IMR-90 (cell line): ENCODE measurements around the gene RAB27A. TPM values are rescaled to one million over a fixed set of nuclear protein-coding genes. Genes with fewer than 3 reads are reported as not detected.

Experiments used
- ATAC-seq: fragments of 200-7000 bp; cut with Tn5 transposase; 2 replicates; pipeline ENCODE4 v1.9.1; 2020; ENCODE audit warnings: low read depth, mild to moderate bottlenecking, moderate library complexity
- BruUV-seq: library from RNA; stranded (reverse); fragments of 400-500 nt; replicated peaks from 2 replicates; lab custom pipeline; 2021; lab: Mats Ljungman, UMichigan
- CTCF ChIA-PET: fragments of 300-600 bp; formaldehyde crosslinking; extraction: SDS; loops from one replicate; lab custom pipeline; 2021; ENCODE audit warnings: antibody characterized with exemption; lab: Yijun Ruan, JAX
- POLR2A ChIA-PET: fragments of 300-600 bp; sonication (Branson Sonifier 250); formaldehyde crosslinking; loops from one replicate; lab custom pipeline; 2022; ENCODE audit warnings: antibody characterized with exemption; ENCODE audit not compliant: unreplicated experiment; lab: Charles Lee
- DNase-seq: peaks from one replicate; pipeline ENCODE4 v3.0.0; 2013
- H2AFZ ChIP-seq: replicated peaks from 2 replicates; pipeline ENCODE3; 2013; ENCODE audit warnings: low read length, mild to moderate bottlenecking; ENCODE audit not compliant: poor library complexity
- H2AK5ac ChIP-seq: 2 replicates; pipeline ENCODE4 v1.6.1; 2013; ENCODE audit warnings: low read depth, low read length, inconsistent platforms
- H2AK9ac ChIP-seq: replicated peaks from 2 replicates; pipeline ENCODE3; 2013; ENCODE audit warnings: mild to moderate bottlenecking, low read depth, low read length, moderate library complexity; ENCODE audit not compliant: poor library complexity
- H2BK120ac ChIP-seq: 2 replicates; pipeline ENCODE4 v1.6.1; 2013; ENCODE audit warnings: low read depth, low read length, inconsistent platforms
- H2BK15ac ChIP-seq: 3 replicates; pipeline ENCODE4 v1.6.1; 2013; ENCODE audit warnings: low read depth, low read length, inconsistent platforms
- H2BK20ac ChIP-seq: 2 replicates; pipeline ENCODE4 v1.6.1; 2013; ENCODE audit warnings: low read depth, mild to moderate bottlenecking, inconsistent platforms, low read length, moderate library complexity
- H2BK5ac ChIP-seq: 2 replicates; pipeline ENCODE4 v1.6.1; 2013; ENCODE audit warnings: mild to moderate bottlenecking, low read depth, low read length, inconsistent platforms; ENCODE audit not compliant: poor library complexity, severe bottlenecking
- H3K14ac ChIP-seq: replicated peaks from 2 replicates; pipeline ENCODE4 v1.6.1; 2013; ENCODE audit warnings: low read depth, low read length, inconsistent platforms
- H3K18ac ChIP-seq: 2 replicates; pipeline ENCODE4 v1.6.1; 2013; ENCODE audit warnings: low read depth, low read length, control low read depth
- H3K23ac ChIP-seq: 2 replicates; pipeline ENCODE4 v1.6.1; 2013; ENCODE audit warnings: low read depth, low read length, inconsistent platforms
- H3K27ac ChIP-seq: 2 replicates; pipeline ENCODE4 v1.5.1; 2013; ENCODE audit warnings: mild to moderate bottlenecking, control low read depth, low read length; ENCODE audit not compliant: insufficient read depth
- H3K27me3 ChIP-seq: 2 replicates; pipeline ENCODE4 v1.6.1; 2013; ENCODE audit warnings: low read length; ENCODE audit not compliant: control insufficient read depth, insufficient read depth
- H3K36me3 ChIP-seq: 2 replicates; pipeline ENCODE4 v1.6.1; 2013; ENCODE audit warnings: low read length, mixed read lengths; ENCODE audit not compliant: control insufficient read depth, insufficient read depth
- H3K4ac ChIP-seq: 2 replicates; pipeline ENCODE4 v1.6.1; 2013; ENCODE audit warnings: low read depth, low read length, inconsistent platforms
- H3K4me1 ChIP-seq: 2 replicates; pipeline ENCODE4 v1.6.1; 2013; ENCODE audit warnings: low read length, mixed read lengths; ENCODE audit not compliant: control insufficient read depth, insufficient read depth
- H3K4me2 ChIP-seq: 2 replicates; pipeline ENCODE4 v1.6.1; 2013; ENCODE audit warnings: low read depth, mild to moderate bottlenecking, control low read depth, low read length, moderate library complexity
- H3K4me3 ChIP-seq: 2 replicates; pipeline ENCODE4 v1.5.1; 2013; ENCODE audit warnings: low read depth, mild to moderate bottlenecking, control low read depth, low read length, moderate library complexity; ENCODE audit not compliant: insufficient read depth
- H3K56ac ChIP-seq: 2 replicates; pipeline ENCODE4 v1.6.1; 2013; ENCODE audit warnings: low read length, inconsistent platforms; ENCODE audit not compliant: insufficient read depth; ENCODE audit errors: extremely low read depth
- H3K79me1 ChIP-seq, 2 experiments: 2 replicates each; pipeline ENCODE4 v1.6.1; 2013; ENCODE audit warnings: low read length in 2 of 2, inconsistent platforms in 1 of 2, low read depth in 1 of 2
- H3K9ac ChIP-seq: 2 replicates; pipeline ENCODE4 v1.6.1; 2013; ENCODE audit warnings: low read depth, low read length, control low read depth
- H3K9me1 ChIP-seq: 2 replicates; pipeline ENCODE4 v1.6.1; 2013; ENCODE audit warnings: low read length, inconsistent platforms; ENCODE audit not compliant: insufficient read depth
- H3K9me3 ChIP-seq: 2 replicates; pipeline ENCODE4 v1.6.1; 2013; ENCODE audit warnings: low read length; ENCODE audit not compliant: control insufficient read depth, insufficient read depth
- H4K20me1 ChIP-seq: 2 replicates; pipeline ENCODE4 v1.6.1; 2013; ENCODE audit warnings: low read length, inconsistent platforms; ENCODE audit not compliant: insufficient read depth
- H4K5ac ChIP-seq: 2 replicates; pipeline ENCODE4 v1.6.1; 2013; ENCODE audit warnings: mild to moderate bottlenecking, low read depth, low read length, control low read depth
- H4K8ac ChIP-seq, 2 experiments: 2 replicates each; pipeline ENCODE4 v1.6.1; 2013; ENCODE audit warnings: low read depth in 2 of 2, low read length in 2 of 2, control low read depth in 1 of 2, inconsistent platforms in 1 of 2
- H4K91ac ChIP-seq: 2 replicates; pipeline ENCODE4 v1.6.1; 2013; ENCODE audit warnings: low read depth, low read length, inconsistent platforms; ENCODE audit not compliant: insufficient read depth
- CHD1 ChIP-seq: IDR thresholded peaks from 2 replicates; pipeline ENCODE4 v1.6.1; 2012; ENCODE audit warnings: low read depth, low read length, improper control_type of control experiment
- CTCF ChIP-seq: conservative IDR thresholded peaks from 2 replicates; pipeline ENCODE4 v1.5.1; 2012; ENCODE audit warnings: mild to moderate bottlenecking, low read depth, low read length, improper control_type of control experiment
- ELK1 ChIP-seq: fragments of 150-350 bp; IDR thresholded peaks from 2 replicates; pipeline ENCODE4 v1.6.1; 2016; ENCODE audit warnings: low read depth, mild to moderate bottlenecking, low read length, moderate library complexity, borderline replicate concordance
- FOS ChIP-seq: fragments of 150-350 bp; IDR thresholded peaks from 2 replicates; pipeline ENCODE4 v1.6.1; 2016; ENCODE audit warnings: low read depth, low read length
- RAD21 ChIP-seq: IDR thresholded peaks from 2 replicates; pipeline ENCODE4 v1.6.1; 2012; ENCODE audit warnings: low read length, improper control_type of control experiment
- WGBS, 2 experiments: methylation state at CpG; one replicate each; pipeline versions ENCODE4 v1.1.5 to v1.1.7; 2013; ENCODE audit warnings: missing lambda C conversion rate in 2 of 2; ENCODE audit not compliant: insufficient read length in 1 of 2; ENCODE audit errors: extremely low coverage in 2 of 2; 5-methylcytosine and 5-hydroxymethylcytosine counted together
- dilution Hi-C: fragments of 300-500 bp; cut with HindIII; formaldehyde crosslinking; loops from one replicate; pipeline ENCODE4 v1.14.3; 2018; ENCODE audit warnings: low sequenced_read_pairs; ENCODE audit not compliant: unreplicated experiment
- in situ Hi-C: fragments of 300-500 bp; cut with MboI; formaldehyde crosslinking; loops from 3 replicates; pipeline ENCODE4 v1.14.3; 2019; ENCODE audit warnings: low sequenced_read_pairs, inconsistent platforms, mixed read lengths
- intact Hi-C: fragments of 100-400 bp; cut with micrococcal nuclease; formaldehyde crosslinking; loops from 2 replicates; pipeline ENCODE4 v1.10.0; 2022
- polyA plus RNA-seq, 3 experiments: library from polyadenylated mRNA; depleted of rRNA; stranded (reverse); fragments of >200 nt; gene quantifications; 2 replicates each; pipeline ENCODE4 v1.2.3, GENCODE V29; 2012; ENCODE audit warnings: low replicate concordance in 1 of 3
- total RNA-seq: library from RNA; depleted of rRNA; stranded (reverse); fragments of >200 nt; gene quantifications from 2 replicates; pipeline ENCODE4 v1.2.3, GENCODE V29; 2012

The RAB27A gene
- total and polyA plus RNA-seq, 2 of the 4 experiments (the other 2 are of a cell fraction), result 4.8 to 13.7 TPM

GRCh38 chr15:55334371-55334770 lies 44.8 kb upstream of the RAB27A start:
- Histone ChIP-seq H4K8ac (no peak overlapping the region), H3K9me3 (no peaks in the 10 kb centered on the region), H3K4me2 (no peak overlapping the region), H3K27me3 (no peaks in the 10 kb centered on the region), H3K14ac (no peak overlapping the region), H4K5ac (no peak overlapping the region), H3K4me1 (no peaks in the 10 kb centered on the region; the same call in 1 of the 2 replicates), H2BK5ac (peak overlapping the region; percentile 57), H3K27ac (no peak overlapping the region), H2BK20ac (no peak overlapping the region), H2BK15ac (no peak overlapping the region), H3K36me3 (peaks cover 15% of the 10 kb centered on the region), H3K4me3 (no peak overlapping the region), H3K56ac (no peak overlapping the region), H3K23ac (no peak overlapping the region), H2AK9ac (no peak overlapping the region), H3K9ac (no peak overlapping the region), H4K91ac (no peak overlapping the region), H3K18ac (no peak overlapping the region), H4K20me1 (no peaks in the 10 kb centered on the region), H3K79me1 (no peaks in the 10 kb centered on the region; a peak in 1 of 4 replicates), H2AFZ (no peak overlapping the region), H2BK120ac (no peak overlapping the region), H2AK5ac (no peak overlapping the region), H3K9me1 (no peaks in the 10 kb centered on the region), H3K4ac (no peak overlapping the region)
- TF ChIP-seq FOS (peak; percentile 56), ELK1 (no peak), CHD1 (no peak), CTCF (no peak), RAD21 (no peak)
- dilution Hi-C loops, result no loop called here
- ATAC-seq (peak; percentile 93), DNase-seq (peak; percentile 90)
- BruUV-seq, result no TSS peak
- in situ Hi-C loops, result no loop called here
- CTCF ChIA-PET, result no interaction called here
- no CpG with 5 or more reads among the region's 5 CpGs for WGBS, 2 experiments
- POLR2A ChIA-PET, result interaction anchor here (0.5 kb wide), 1 partner anchor 16 kb away, joined by 3 read pairs; the partner anchor contains the start of genes PIGB and PIGBOS1
- intact Hi-C loops, result no loop called here
